Middle frontal gyrus (tissue), 1 donor: Measurements from ENCODE around the gene ZFP62.
A peak's percentile ranks its signal among the peaks of the same experiment; 100 is the strongest.
"Not testable (repeated sequence)": the region's sequence is repeated elsewhere in the genome, so short reads cannot be mapped to it uniquely, and the experiment has no call there.

Source experiments
- DNase-seq: peaks from one replicate; pipeline ENCODE4 v3.0.0-alpha.2; 2015; ENCODE audit warnings: low spot score; ENCODE audit errors: extremely low spot score

Gene ZFP62

DNA sequence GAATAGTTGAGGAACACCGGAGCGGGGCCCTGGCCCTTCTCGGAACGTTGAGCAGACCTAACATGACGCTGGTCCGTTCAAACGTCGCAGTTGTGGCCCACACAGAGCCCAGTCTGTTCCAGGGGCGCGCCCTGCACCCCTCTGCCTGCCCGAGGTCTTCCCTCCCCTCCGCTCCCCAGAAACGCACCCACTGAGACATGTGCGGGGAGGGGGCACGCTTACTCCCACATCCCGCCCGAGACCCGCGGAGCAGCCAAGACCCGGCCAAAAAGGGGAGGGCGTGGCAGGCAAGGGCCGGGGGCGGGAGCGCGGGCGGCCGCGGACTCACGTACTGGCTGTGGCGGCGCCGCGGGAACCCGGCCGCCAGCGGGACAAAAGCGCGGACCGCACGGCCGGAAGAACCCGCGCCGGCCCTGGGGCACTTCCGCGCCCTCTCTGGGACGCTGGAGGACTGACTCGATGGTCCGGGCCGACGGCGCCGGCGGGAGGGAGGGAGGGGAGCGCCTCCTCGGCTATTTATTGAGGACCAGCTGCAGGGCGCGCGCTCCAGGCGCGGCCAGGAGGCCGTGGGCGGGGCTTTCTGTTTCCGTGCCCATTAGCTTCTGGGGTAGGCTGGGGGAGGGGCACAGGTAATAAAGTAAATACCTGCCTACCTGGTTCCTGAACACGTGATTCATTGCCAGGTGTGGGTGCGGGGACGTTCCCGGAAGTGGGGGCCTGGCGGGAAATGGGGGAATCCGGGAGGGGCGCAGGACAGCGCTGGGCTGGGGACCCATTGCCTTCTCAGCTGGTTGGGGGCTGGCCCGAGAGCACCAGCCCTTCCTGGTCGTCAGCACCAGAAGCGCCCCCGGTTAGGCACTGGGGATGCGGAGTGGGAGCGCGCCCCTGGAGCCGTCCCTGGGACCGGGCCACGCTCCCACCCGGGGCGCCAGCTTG is at the start of gene ZFP62:
ZFP62 (minus strand) TSS at position 390 of the 936 bp plus-strand sequence; CDS start at position 333, 57 bp downstream.
- DNase-seq: peak; percentile 75

DNA sequence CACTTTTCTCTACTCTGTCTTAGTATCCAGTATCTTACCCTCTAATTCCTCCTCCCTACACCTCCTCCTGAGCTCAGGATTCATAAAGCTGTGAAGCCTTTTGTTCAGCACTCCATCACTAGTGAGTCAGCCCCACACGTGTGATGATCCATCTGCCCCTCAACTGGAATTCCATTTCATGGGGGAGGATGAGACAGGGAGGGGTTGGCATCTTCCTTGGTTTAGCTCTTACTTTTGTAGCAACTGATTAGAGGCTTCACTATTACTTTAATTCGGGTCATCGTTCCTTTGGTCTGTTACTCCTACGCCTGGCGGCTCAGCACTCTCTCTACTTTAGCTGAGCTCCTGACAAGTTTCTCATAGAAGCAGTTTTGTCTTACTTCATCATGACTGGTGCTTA is 49.7 kb upstream of the ZFP62 start:
- DNase-seq: no peak

GRCh38 chr5:180910182-180910581 is 49.1 kb upstream of the ZFP62 start:
- no peak for DNase-seq

- DNase-seq: no peak
These were observed 48.7 kb upstream of the ZFP62 start for GRCh38 chr5:180909782-180910181.

GRCh38 chr5:180908998-180909731 is 48.1 kb upstream of the ZFP62 start:
- no peak for DNase-seq

- DNase-seq: no peak
These were observed 47.3 kb upstream of the ZFP62 start for GRCh38 chr5:180908400-180908799.

- no peak for DNase-seq
These were observed 40.4 kb upstream of the ZFP62 start for GRCh38 chr5:180901319-180902009.

- DNase-seq: no peak
These were observed 39.1 kb upstream of the ZFP62 start for GRCh38 chr5:180900178-180900577.

GRCh38 chr5:180898621-180899246 is 37.7 kb upstream of the ZFP62 start, which contains the start of gene BTNL8:
TSS of gene BTNL8 (plus strand) at chr5:180899159. CDS start at chr5:180899311, 152 bp downstream.
- no peak for DNase-seq

DNA sequence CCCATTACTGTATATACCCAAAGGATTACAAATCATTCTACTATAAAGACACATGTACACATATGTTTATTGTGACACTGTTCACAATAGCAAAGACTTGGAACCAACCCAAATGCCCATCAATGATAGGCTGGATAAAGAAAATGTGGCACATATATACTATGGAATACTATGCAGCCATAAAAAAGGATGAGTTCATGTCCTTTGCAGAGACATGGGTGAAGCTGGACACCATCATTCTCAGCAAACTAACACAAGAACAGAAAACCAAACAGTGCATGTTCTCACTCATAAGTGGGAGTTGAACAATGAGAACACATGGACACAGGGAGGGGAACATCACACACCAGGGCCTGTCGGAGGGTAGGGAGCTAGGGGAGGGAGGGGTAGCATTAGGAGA is 34.3 kb upstream of the ZFP62 start:
- DNase-seq: not testable (repeated sequence)

GRCh38 chr5:180889381-180889780 is 28.3 kb upstream of the ZFP62 start:
- DNase-seq: no peak

DNA sequence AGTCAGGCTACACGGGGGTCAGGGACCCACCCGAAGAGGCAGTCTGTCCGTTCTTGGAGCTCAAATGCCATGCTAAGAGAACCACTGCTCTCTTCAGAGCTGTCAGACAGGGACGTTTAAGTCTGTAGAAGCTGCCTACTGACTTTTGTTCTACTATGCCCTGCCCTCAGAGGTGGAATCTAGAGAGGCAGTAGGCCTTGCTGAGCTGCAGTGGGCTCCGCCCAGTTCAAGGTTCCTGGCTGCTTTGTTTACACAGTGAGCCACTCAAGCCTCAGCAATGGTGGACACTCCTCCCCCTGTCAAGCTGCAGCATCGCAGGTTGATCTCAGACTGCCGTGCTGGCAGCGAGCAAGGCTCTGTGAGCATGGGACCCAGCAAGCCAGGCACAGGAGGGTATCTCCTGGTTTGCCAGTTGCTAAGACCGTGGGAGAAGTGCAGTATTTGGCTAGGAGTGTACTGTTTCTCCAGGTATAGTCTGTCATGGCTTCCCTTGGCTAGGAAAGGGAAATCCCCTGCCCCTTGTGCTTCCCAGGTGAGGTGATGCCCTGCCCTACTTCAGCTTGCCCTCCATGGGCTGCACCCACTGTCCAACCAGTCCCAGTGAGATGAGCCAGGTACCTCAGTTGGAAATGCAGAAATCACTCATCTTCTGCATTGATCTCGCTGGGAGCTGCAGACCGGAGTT is 24.9 kb upstream of the ZFP62 start:
- DNase-seq: not testable (repeated sequence)

- no peak for DNase-seq
These were observed 14.9 kb upstream of the ZFP62 start for GRCh38 chr5:180875860-180876426.

- DNase-seq: no peak
These were observed 13.9 kb upstream of the ZFP62 start for GRCh38 chr5:180874804-180875582.

DNA sequence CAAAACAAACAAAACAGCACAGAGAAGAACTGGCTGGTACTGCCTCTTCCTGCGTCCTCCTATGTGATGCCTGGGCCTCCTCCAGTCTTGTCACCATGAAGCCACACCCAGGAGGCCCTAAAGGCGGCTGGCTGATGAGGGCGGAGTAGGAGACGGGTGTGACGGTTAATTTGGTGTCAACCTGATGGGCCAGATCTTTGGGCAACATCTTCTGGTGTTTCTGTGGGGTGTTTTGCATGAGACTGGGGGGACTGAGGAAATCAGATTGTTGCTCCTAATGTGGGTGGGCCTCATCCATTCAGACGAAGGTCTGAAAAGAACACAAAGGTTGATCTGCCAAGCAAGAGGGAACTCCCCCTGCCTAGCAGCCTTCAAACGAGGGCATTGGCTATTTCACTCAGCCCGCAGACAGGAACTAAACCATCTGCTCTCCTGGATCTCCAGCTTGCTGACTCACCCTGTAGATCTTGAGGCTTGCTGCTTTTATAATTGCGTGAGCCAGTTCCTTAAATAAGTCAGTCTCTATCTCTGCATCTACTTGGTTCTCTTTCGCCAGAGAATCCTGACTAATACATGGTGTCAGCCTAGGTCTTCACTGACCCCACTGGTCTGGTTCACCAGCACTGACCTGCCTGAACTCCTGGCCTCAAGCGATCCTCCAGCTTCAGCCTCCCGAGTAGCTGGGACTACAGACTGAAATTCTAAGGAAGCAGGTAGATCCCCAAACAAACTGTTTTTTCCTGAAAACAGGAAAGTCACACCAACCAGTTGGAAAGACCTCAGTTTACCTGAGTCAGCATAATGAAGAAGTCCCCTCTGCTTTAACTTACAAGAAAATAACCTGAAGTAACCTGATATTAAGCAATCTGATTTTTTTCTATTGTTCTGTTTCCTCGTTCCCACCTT is 12.8 kb upstream of the ZFP62 start:
- DNase-seq: no peak

- DNase-seq: no peak
These were observed 11.3 kb upstream of the ZFP62 start for GRCh38 chr5:180872419-180872818.

- DNase-seq: no peak
These were observed 9.4 kb upstream of the ZFP62 start for GRCh38 chr5:180870276-180871068.

DNA sequence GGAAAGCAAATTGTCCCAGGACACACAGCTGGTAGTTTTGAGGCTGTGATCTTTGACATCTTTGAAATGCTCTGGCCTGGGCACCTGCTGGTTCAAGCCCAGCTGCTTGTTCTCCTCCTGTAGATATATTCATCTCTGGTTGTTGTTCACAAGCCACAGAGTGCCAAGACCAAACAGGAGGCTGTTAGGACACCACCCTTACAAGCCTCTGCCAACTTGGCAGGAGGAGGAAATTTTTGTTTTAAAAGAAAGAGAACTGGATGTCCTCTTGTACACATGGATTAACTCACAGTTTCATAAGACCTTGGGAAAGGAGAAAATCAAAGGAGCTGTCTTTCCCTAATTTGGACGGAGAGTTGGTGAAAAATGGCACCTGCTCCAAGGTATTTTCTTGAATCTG is 8.5 kb upstream of the ZFP62 start:
- DNase-seq: no peak
